ENCODE results near the gene CIT. TPM values are rescaled to one million over a fixed set of nuclear protein-coding genes. Genes with fewer than 3 reads are reported as not detected.

CIT gene
- total RNA-seq, 2 experiments from 2014 or later, result 82.9 to 124 TPM

GRCh38 chr12:119740830-119741229 lies 136.3 kb downstream of the CIT start:
- Mint-ChIP-seq H3K9me3 (ENCODE audit: low read depth) (peaks cover 10% of the 10 kb centered on the region), H3K27ac (no peak overlapping the region), H3K36me3 (peaks cover 65% of the 10 kb centered on the region), H3K4me3 (no peak overlapping the region), H3K4me1 (no peaks in the 10 kb centered on the region), H3K27me3 (no peaks in the 10 kb centered on the region)
- ATAC-seq, result no peak
- CTCF ChIA-PET, result no interaction called here
- no peak for DNase-seq

- no peak for ATAC-seq
- no peak overlapping the region for H3K4me3 Mint-ChIP-seq
- CTCF ChIA-PET, result no interaction called here
- H3K4me1 Mint-ChIP-seq, result peaks cover 6% of the 10 kb centered on the region
- no peak overlapping the region for H3K27ac Mint-ChIP-seq
- H3K36me3 Mint-ChIP-seq, result peaks cover 51% of the 10 kb centered on the region
- no peaks in the 10 kb centered on the region for H3K9me3 Mint-ChIP-seq (ENCODE audit: low read depth)
- no peak for DNase-seq
- no peaks in the 10 kb centered on the region for H3K27me3 Mint-ChIP-seq
These were observed 142.0 kb downstream of the CIT start for GRCh38 chr12:119735079-119735478.

- Mint-ChIP-seq H3K27me3 (no peaks in the 10 kb centered on the region), H3K27ac (no peak overlapping the region), H3K4me1 (peaks cover 6% of the 10 kb centered on the region), H3K4me3 (no peak overlapping the region), H3K36me3 (peaks cover 46% of the 10 kb centered on the region), H3K9me3 (ENCODE audit: low read depth) (no peaks in the 10 kb centered on the region)
- CTCF ChIA-PET, result no interaction called here
- DNase-seq, result no peak
- ATAC-seq, result no peak
These were observed 146.7 kb downstream of the CIT start for GRCh38 chr12:119730381-119730780.

GRCh38 chr12:119729871-119730270 lies 147.2 kb downstream of the CIT start:
- ATAC-seq (no peak), DNase-seq (no peak)
- Mint-ChIP-seq H3K4me1 (peaks cover 6% of the 10 kb centered on the region), H3K9me3 (ENCODE audit: low read depth) (no peaks in the 10 kb centered on the region), H3K27me3 (no peaks in the 10 kb centered on the region), H3K36me3 (peaks cover 45% of the 10 kb centered on the region), H3K4me3 (no peak overlapping the region), H3K27ac (no peak overlapping the region)
- CTCF ChIA-PET, result no interaction called here

- Mint-ChIP-seq H3K4me1 (peaks cover 6% of the 10 kb centered on the region), H3K9me3 (ENCODE audit: low read depth) (no peaks in the 10 kb centered on the region), H3K36me3 (peaks cover 36% of the 10 kb centered on the region), H3K27ac (no peak overlapping the region), H3K27me3 (no peaks in the 10 kb centered on the region), H3K4me3 (no peak overlapping the region)
- DNase-seq (no peak), ATAC-seq (no peak)
- CTCF ChIA-PET, result interaction anchor here (0.9 kb wide), 1 partner anchor 8 kb away, joined by 4 read pairs; no protein-coding TSS in a partner anchor
These were observed 148.7 kb downstream of the CIT start for GRCh38 chr12:119728444-119728745.

- no peaks in the 10 kb centered on the region for H3K27me3 Mint-ChIP-seq
- CTCF ChIA-PET, result interaction anchor here (0.9 kb wide), 1 partner anchor 8 kb away, joined by 4 read pairs; no protein-coding TSS in a partner anchor
- H3K4me1 Mint-ChIP-seq, result peaks cover 6% of the 10 kb centered on the region
- H3K9me3 Mint-ChIP-seq (ENCODE audit: low read depth), result no peaks in the 10 kb centered on the region
- peaks cover 34% of the 10 kb centered on the region for H3K36me3 Mint-ChIP-seq
- ATAC-seq, result no peak
- no peak overlapping the region for H3K4me3 Mint-ChIP-seq
- no peak for DNase-seq
- no peak overlapping the region for H3K27ac Mint-ChIP-seq
These were observed 149.3 kb downstream of the CIT start for GRCh38 chr12:119727600-119728443.

- no peaks in the 10 kb centered on the region for H3K9me3 Mint-ChIP-seq (ENCODE audit: low read depth)
- H3K27ac Mint-ChIP-seq, result no peak overlapping the region
- CTCF ChIA-PET, result no interaction called here
- no peak overlapping the region for H3K4me3 Mint-ChIP-seq
- H3K27me3 Mint-ChIP-seq, result no peaks in the 10 kb centered on the region
- peaks cover 30% of the 10 kb centered on the region for H3K36me3 Mint-ChIP-seq
- DNase-seq, result no peak
- no peak for ATAC-seq
- no peaks in the 10 kb centered on the region for H3K4me1 Mint-ChIP-seq
These were observed 151.6 kb downstream of the CIT start for GRCh38 chr12:119725523-119725922.

- no peak overlapping the region for H3K4me3 Mint-ChIP-seq
These were observed 155.8 kb downstream of the CIT start for GRCh38 chr12:119721306-119721705.

GRCh38 chr12:119720349-119720748 lies 156.8 kb downstream of the CIT start:
- Mint-ChIP-seq H3K9me3 (ENCODE audit: low read depth) (no peaks in the 10 kb centered on the region), H3K27ac (no peak overlapping the region), H3K27me3 (no peaks in the 10 kb centered on the region), H3K4me3 (no peak overlapping the region), H3K4me1 (no peaks in the 10 kb centered on the region), H3K36me3 (peaks cover 46% of the 10 kb centered on the region)
- DNase-seq (no peak), ATAC-seq (no peak)
- CTCF ChIA-PET, result no interaction called here

More at GRCh38 chr12:119721306-119721705, 155.8 kb downstream of the CIT start:
- Mint-ChIP-seq H3K9me3 (ENCODE audit: low read depth) (no peaks in the 10 kb centered on the region), H3K4me1 (no peaks in the 10 kb centered on the region), H3K36me3 (peaks cover 39% of the 10 kb centered on the region), H3K27ac (no peak overlapping the region), H3K27me3 (no peaks in the 10 kb centered on the region)
- CTCF ChIA-PET, result no interaction called here
- ATAC-seq, result no peak
- no peak for DNase-seq

- H3K4me3 Mint-ChIP-seq, result no peak overlapping the region
- CTCF ChIA-PET, result no interaction called here
These were observed 159.0 kb downstream of the CIT start for GRCh38 chr12:119718141-119718540.

GRCh38 chr12:119715268-119715620 lies 161.9 kb downstream of the CIT start:
- H3K27ac Mint-ChIP-seq, result no peak overlapping the region
- no peaks in the 10 kb centered on the region for H3K27me3 Mint-ChIP-seq
- CTCF ChIA-PET, result no interaction called here
- no peaks in the 10 kb centered on the region for H3K9me3 Mint-ChIP-seq (ENCODE audit: low read depth)
- ATAC-seq (no peak), DNase-seq (no peak)
- no peaks in the 10 kb centered on the region for H3K4me1 Mint-ChIP-seq
- H3K36me3 Mint-ChIP-seq, result peaks cover 75% of the 10 kb centered on the region
- no peak overlapping the region for H3K4me3 Mint-ChIP-seq

More at GRCh38 chr12:119718141-119718540, 159.0 kb downstream of the CIT start:
- H3K27ac Mint-ChIP-seq, result no peak overlapping the region
- no peak for DNase-seq
- no peaks in the 10 kb centered on the region for H3K9me3 Mint-ChIP-seq (ENCODE audit: low read depth)
- ATAC-seq, result no peak
- peaks cover 63% of the 10 kb centered on the region for H3K36me3 Mint-ChIP-seq
- H3K27me3 Mint-ChIP-seq, result no peaks in the 10 kb centered on the region
- no peaks in the 10 kb centered on the region for H3K4me1 Mint-ChIP-seq

- Mint-ChIP-seq H3K9me3 (ENCODE audit: low read depth) (no peaks in the 10 kb centered on the region), H3K27ac (no peak overlapping the region), H3K36me3 (peaks cover 74% of the 10 kb centered on the region), H3K4me3 (no peak overlapping the region), H3K27me3 (no peaks in the 10 kb centered on the region), H3K4me1 (no peaks in the 10 kb centered on the region)
- ATAC-seq (no peak), DNase-seq (no peak)
- CTCF ChIA-PET, result no interaction called here
These were observed 162.4 kb downstream of the CIT start for GRCh38 chr12:119714614-119715267.

GRCh38 chr12:119713551-119714031 lies 163.5 kb downstream of the CIT start:
- Mint-ChIP-seq H3K27me3 (no peaks in the 10 kb centered on the region), H3K27ac (no peak overlapping the region), H3K4me1 (no peaks in the 10 kb centered on the region), H3K4me3 (no peak overlapping the region), H3K36me3 (peaks cover 73% of the 10 kb centered on the region), H3K9me3 (ENCODE audit: low read depth) (no peaks in the 10 kb centered on the region)
- DNase-seq (no peak), ATAC-seq (no peak)
- CTCF ChIA-PET, result no interaction called here

- H3K9me3 Mint-ChIP-seq (ENCODE audit: low read depth), result no peaks in the 10 kb centered on the region
- peaks cover 71% of the 10 kb centered on the region for H3K36me3 Mint-ChIP-seq
- no peaks in the 10 kb centered on the region for H3K27me3 Mint-ChIP-seq
- H3K4me1 Mint-ChIP-seq, result no peaks in the 10 kb centered on the region
- H3K4me3 Mint-ChIP-seq, result no peak overlapping the region
- H3K27ac Mint-ChIP-seq, result no peak overlapping the region
- no peak for ATAC-seq
- no peak for DNase-seq
- CTCF ChIA-PET, result no interaction called here
These were observed 164.4 kb downstream of the CIT start for GRCh38 chr12:119712721-119713120.
